OCI-LY3 (cell line): ENCODE measurements around the gene CNTNAP2.

ENCODE experiments used
- CTCF ChIP-seq: fragments of 200-600, 300-600 bp; sonication (generic); IDR thresholded peaks from 2 replicates; pipeline ENCODE4 v1.5.1; 2014; ENCODE audit warnings: antibody characterized with exemption, low read length, low read depth
- EZH2phosphoT487 ChIP-seq: fragments of 200-600 bp; shearing (Covaris generic); IDR thresholded peaks from 2 replicates; pipeline ENCODE4 v1.6.1; 2018; ENCODE audit warnings: antibody characterized with exemption, mixed run types, low read depth

GRCh38 chr7:146417176-146417575 lies 300.6 kb downstream of the CNTNAP2 start:
- no peak for TF ChIP-seq CTCF
- TF ChIP-seq EZH2phosphoT487 = no peak
